ENCODE results near the gene CLIC4. TPM values are rescaled to one million over a fixed set of nuclear protein-coding genes. Genes with fewer than 3 reads are reported as not detected.
A peak's percentile ranks its signal among the peaks of the same experiment; 100 is the strongest.

The CLIC4 gene
- total and polyA plus RNA-seq, 2 donors (not counting 1 experiment from before 2014, with no cell fraction given): 28.5 to 123 TPM

DNA sequence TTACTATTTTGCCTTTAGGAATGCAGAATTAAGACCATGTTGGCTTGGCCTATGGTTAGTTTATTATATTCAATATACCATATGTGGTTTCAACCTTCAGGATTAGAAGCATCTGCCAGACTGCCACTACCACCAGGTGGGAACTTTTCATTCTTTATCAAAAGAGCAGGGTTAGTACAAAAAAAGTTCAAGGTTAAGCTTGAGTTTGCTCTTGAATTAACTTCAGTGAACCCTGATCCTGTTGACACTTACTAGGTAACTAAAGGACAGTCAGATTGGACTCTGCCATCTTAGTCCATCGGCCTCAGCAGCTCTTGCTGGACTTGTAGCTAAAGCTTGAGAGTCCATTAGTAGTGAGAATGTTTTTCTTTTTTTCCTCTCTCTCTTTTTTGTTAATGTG, 22.1 kb downstream of the CLIC4 start:
- H3K4me1 Mint-ChIP-seq: peaks cover 42% of the 10 kb centered on the region
- no peak overlapping the region for H3K9ac ChIP-seq (ENCODE audit: low read length)
- H3K79me2 ChIP-seq (ENCODE audit: control insufficient read depth, insufficient read depth, low read length): peaks cover 94% of the 10 kb centered on the region
- peak overlapping the region in 1 of 2 donors; percentile 54 for H3K27ac ChIP-seq (ENCODE audit: low read length in 2 of 2)
- H4K20me1 ChIP-seq (ENCODE audit: control insufficient read depth, insufficient read depth, low read length, poor library complexity, severe bottlenecking): peaks cover 85% of the 10 kb centered on the region
- H3K4me2 ChIP-seq (replicated peaks; ENCODE audit: low read depth, low read length, poor library complexity, severe bottlenecking): no peak overlapping the region
- H2AFZ ChIP-seq (ENCODE audit: insufficient read depth, low read depth, low read length, poor library complexity, severe bottlenecking): no peak overlapping the region
- TF ChIP-seq EZH2 (IDR thresholded peaks at IDR 0.05; ENCODE audit: borderline replicate concordance, insufficient read depth, low read depth, low read length, poor library complexity, severe bottlenecking): no peak
- TF ChIP-seq, protein P1, sequence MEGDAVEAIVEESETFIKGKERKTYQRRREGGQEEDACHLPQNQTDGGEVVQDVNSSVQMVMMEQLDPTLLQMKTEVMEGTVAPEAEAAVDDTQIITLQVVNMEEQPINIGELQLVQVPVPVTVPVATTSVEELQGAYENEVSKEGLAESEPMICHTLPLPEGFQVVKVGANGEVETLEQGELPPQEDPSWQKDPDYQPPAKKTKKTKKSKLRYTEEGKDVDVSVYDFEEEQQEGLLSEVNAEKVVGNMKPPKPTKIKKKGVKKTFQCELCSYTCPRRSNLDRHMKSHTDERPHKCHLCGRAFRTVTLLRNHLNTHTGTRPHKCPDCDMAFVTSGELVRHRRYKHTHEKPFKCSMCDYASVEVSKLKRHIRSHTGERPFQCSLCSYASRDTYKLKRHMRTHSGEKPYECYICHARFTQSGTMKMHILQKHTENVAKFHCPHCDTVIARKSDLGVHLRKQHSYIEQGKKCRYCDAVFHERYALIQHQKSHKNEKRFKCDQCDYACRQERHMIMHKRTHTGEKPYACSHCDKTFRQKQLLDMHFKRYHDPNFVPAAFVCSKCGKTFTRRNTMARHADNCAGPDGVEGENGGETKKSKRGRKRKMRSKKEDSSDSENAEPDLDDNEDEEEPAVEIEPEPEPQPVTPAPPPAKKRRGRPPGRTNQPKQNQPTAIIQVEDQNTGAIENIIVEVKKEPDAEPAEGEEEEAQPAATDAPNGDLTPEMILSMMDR (IDR thresholded peaks at IDR 0.05): no peak
- H3K9me3 ChIP-seq (ENCODE audit: control extremely low read depth in 1 of 3, control insufficient read depth in 2 of 3, insufficient read depth in 1 of 3, low read length in 2 of 3): no peaks in the 10 kb centered on the region
- POLR2A ChIA-PET: interaction anchor here (1.0 kb wide), 1 partner anchor 12 kb away, joined by 4 read pairs; no protein-coding TSS in a partner anchor
- no CpG with 5 or more reads among the region's 1 CpG for WGBS (ENCODE audit: insufficient coverage)
- H3K27me3 Mint-ChIP-seq: no peaks in the 10 kb centered on the region
- H3K27ac Mint-ChIP-seq: no peak overlapping the region
- H3K4me3 ChIP-seq (ENCODE audit: control extremely low read depth in 1 of 5, extremely low read depth in 1 of 5, insufficient read depth in 1 of 5, low read depth in 2 of 5, low read length in 4 of 5): no peak overlapping the region
- ATAC-seq (ENCODE audit: low read depth): no peak
- no peak for DNase-seq
- H3K4me1 ChIP-seq (ENCODE audit: control insufficient read depth in 2 of 2, insufficient read depth in 2 of 2, low read length in 2 of 2): peaks cover 21 to 24% of the 10 kb centered on the region in 2 donors
- H3K36me3 ChIP-seq (replicated peaks in 1 of 2; ENCODE audit: control extremely low read depth in 1 of 2, control insufficient read depth in 1 of 2, extremely low read depth in 1 of 2, insufficient read depth in 2 of 2, low read length in 1 of 2): peaks cover 0 to 4% of the 10 kb centered on the region in 2 experiments
- CTCF ChIA-PET: interaction anchor here (0.6 to 1.6 kb wide), 5 partner anchors 10 to 79 kb away, joined by 3 to 6 read pairs (median 4); no protein-coding TSS in a partner anchor
- no peaks in the 10 kb centered on the region for H3K27me3 ChIP-seq (replicated peaks in 1 of 4; ENCODE audit: control extremely low read depth in 1 of 4, control insufficient read depth in 3 of 4, insufficient read depth in 4 of 4, low read length in 3 of 4)
- intact Hi-C loops (cut with micrococcal nuclease): no loop called here
- no peaks in the 10 kb centered on the region for H3K9me3 Mint-ChIP-seq (ENCODE audit: insufficient read depth)
- no peak overlapping the region for H3K4me3 Mint-ChIP-seq

DNA sequence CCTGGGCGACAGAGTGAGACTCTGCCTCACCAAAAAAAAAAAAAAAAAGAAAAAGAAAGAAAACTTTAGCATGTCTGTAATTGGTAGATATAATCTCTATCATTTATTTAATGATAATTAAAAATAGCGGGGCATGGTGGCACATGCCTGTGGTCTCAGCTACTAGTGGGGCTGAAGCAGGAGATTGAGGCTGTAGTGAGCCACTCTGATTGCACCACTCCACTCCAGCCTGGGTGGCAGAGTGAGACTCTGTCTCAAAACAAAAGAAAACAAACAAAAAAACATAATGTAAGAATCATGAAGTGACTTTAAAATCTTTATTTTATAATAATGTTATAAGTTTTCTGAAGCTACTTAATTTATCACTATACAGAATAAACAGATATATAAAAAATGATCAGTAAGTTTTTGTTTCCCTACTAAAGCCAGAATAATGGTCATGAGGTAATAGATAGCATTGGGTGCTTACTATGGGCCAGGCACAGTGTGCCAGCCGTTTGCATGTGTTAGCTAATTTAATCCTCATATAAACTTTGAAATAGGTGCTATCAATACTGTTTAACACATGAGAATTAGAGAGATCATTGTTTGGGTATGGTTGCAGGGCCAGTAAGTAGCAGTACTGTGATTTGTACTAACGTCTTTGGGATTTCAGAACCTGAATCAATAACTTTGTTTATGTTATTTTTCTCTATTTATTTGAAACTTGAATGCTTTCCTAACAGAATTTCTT, 23.8 kb downstream of the CLIC4 start:
- no peaks in the 10 kb centered on the region for H3K27me3 Mint-ChIP-seq
- Histone ChIP-seq H3K9ac (ENCODE audit: low read length) (no peak overlapping the region), H3K4me3 (ENCODE audit: control extremely low read depth in 1 of 5, extremely low read depth in 1 of 5, insufficient read depth in 1 of 5, low read depth in 2 of 5, low read length in 4 of 5) (no peak overlapping the region), H2AFZ (ENCODE audit: insufficient read depth, low read depth, low read length, poor library complexity, severe bottlenecking) (no peak overlapping the region), H3K79me2 (ENCODE audit: control insufficient read depth, insufficient read depth, low read length) (peaks cover 92% of the 10 kb centered on the region), H3K27me3 (replicated peaks in 1 of 4; ENCODE audit: control extremely low read depth in 1 of 4, control insufficient read depth in 3 of 4, insufficient read depth in 4 of 4, low read length in 3 of 4) (no peaks in the 10 kb centered on the region), H3K27ac (ENCODE audit: low read length in 2 of 2) (peak overlapping the region in 1 of 2 donors; percentile 61), H3K36me3 (replicated peaks in 1 of 2; ENCODE audit: control extremely low read depth in 1 of 2, control insufficient read depth in 1 of 2, extremely low read depth in 1 of 2, insufficient read depth in 2 of 2, low read length in 1 of 2) (peaks cover 0 to 4% of the 10 kb centered on the region in 2 experiments), H3K9me3 (ENCODE audit: control extremely low read depth in 1 of 3, control insufficient read depth in 2 of 3, insufficient read depth in 1 of 3, low read length in 2 of 3) (no peaks in the 10 kb centered on the region), H4K20me1 (ENCODE audit: control insufficient read depth, insufficient read depth, low read length, poor library complexity, severe bottlenecking) (peaks cover 77% of the 10 kb centered on the region), H3K4me1 (ENCODE audit: control insufficient read depth in 2 of 2, insufficient read depth in 2 of 2, low read length in 2 of 2) (peaks cover 17 to 19% of the 10 kb centered on the region in 2 donors), H3K4me2 (replicated peaks; ENCODE audit: low read depth, low read length, poor library complexity, severe bottlenecking) (peak overlapping the region; percentile 15)
- peak overlapping the region; percentile 26 for H3K4me3 Mint-ChIP-seq
- H3K4me1 Mint-ChIP-seq: peaks cover 51% of the 10 kb centered on the region
- ChIA-PET CTCF (interaction anchor here (1.5 to 3.9 kb wide), 3 partner anchors 61 to 80 kb away, joined by 6 to 16 read pairs (median 8); no protein-coding TSS in a partner anchor), POLR2A (interaction anchor here (0.5 to 0.7 kb wide), 4 partner anchors 11 to 358 kb away, joined by 3 to 6 read pairs (median 4); no protein-coding TSS in a partner anchor)
- TF ChIP-seq EZH2 (IDR thresholded peaks at IDR 0.05; ENCODE audit: borderline replicate concordance, insufficient read depth, low read depth, low read length, poor library complexity, severe bottlenecking): no peak
- TF ChIP-seq, protein P1 (IDR thresholded peaks at IDR 0.05): no peak
- ATAC-seq (ENCODE audit: low read depth): peak; percentile 17
- no peaks in the 10 kb centered on the region for H3K9me3 Mint-ChIP-seq (ENCODE audit: insufficient read depth)
- no CpG with 5 or more reads among the region's 4 CpGs for WGBS (ENCODE audit: insufficient coverage)
- intact Hi-C loops (cut with micrococcal nuclease): no loop called here
- H3K27ac Mint-ChIP-seq: peak overlapping the region; percentile 16
- DNase-seq: no peak

All from B cell (primary cell).